Dedifferentiated amniotic fluid mesenchymal stem cell (primary cell): Measurements from ENCODE around the gene ETNK2.
"Not testable (repeated sequence)": the region's sequence is repeated elsewhere in the genome, so short reads cannot be mapped to it uniquely, and the experiment has no call there.

ENCODE experiments used
- DNase-seq: peaks from one replicate; pipeline ENCODE4 v3.0.0-alpha.2; 2016; ENCODE audit errors: extremely low spot score

ETNK2 gene

GRCh38 chr1:204098683-204099082 is 53.2 kb downstream of the ETNK2 start:
- DNase-seq: no peak

- DNase-seq: no peak
These were observed 54.9 kb downstream of the ETNK2 start for GRCh38 chr1:204096931-204097330.

GRCh38 chr1:204094856-204095634 is 56.8 kb downstream of the ETNK2 start:
- DNase-seq: no peak

- DNase-seq: no peak
These were observed 57.5 kb downstream of the ETNK2 start for GRCh38 chr1:204094313-204094729.

GRCh38 chr1:204093781-204094180 is 58.1 kb downstream of the ETNK2 start:
- DNase-seq: no peak

- no peak for DNase-seq
These were observed 58.5 kb downstream of the ETNK2 start for GRCh38 chr1:204093421-204093717.

GRCh38 chr1:204092632-204093420 is 59.0 kb downstream of the ETNK2 start:
- DNase-seq: no peak

- DNase-seq: no peak
These were observed 60.0 kb downstream of the ETNK2 start for GRCh38 chr1:204091787-204092312.

GRCh38 chr1:204091066-204091465 is 60.8 kb downstream of the ETNK2 start:
- DNase-seq: no peak

GRCh38 chr1:204090132-204090531 is 61.7 kb downstream of the ETNK2 start:
- DNase-seq: not testable (repeated sequence)

GRCh38 chr1:204089044-204089751 is 62.6 kb downstream of the ETNK2 start:
- DNase-seq: no peak

- DNase-seq: no peak
These were observed 63.2 kb downstream of the ETNK2 start for GRCh38 chr1:204088596-204088995.

- DNase-seq: no peak
These were observed 63.8 kb downstream of the ETNK2 start for GRCh38 chr1:204087893-204088528.

GRCh38 chr1:204087181-204087892 is 64.5 kb downstream of the ETNK2 start:
- DNase-seq: no peak

- no peak for DNase-seq
These were observed 66.0 kb downstream of the ETNK2 start for GRCh38 chr1:204085876-204086275.

GRCh38 chr1:204084247-204084772 is 67.5 kb downstream of the ETNK2 start:
- no peak for DNase-seq

- DNase-seq: no peak
These were observed 68.4 kb downstream of the ETNK2 start for GRCh38 chr1:204083491-204083890.

- DNase-seq: no peak
These were observed 69.9 kb downstream of the ETNK2 start for GRCh38 chr1:204081791-204082513.

- no peak for DNase-seq
These were observed 70.6 kb downstream of the ETNK2 start for GRCh38 chr1:204081164-204081790.
